ENCODE data around the gene ARAP2.
A peak's percentile ranks its signal among the peaks of the same experiment; 100 is the strongest.

ARAP2 gene

DNA sequence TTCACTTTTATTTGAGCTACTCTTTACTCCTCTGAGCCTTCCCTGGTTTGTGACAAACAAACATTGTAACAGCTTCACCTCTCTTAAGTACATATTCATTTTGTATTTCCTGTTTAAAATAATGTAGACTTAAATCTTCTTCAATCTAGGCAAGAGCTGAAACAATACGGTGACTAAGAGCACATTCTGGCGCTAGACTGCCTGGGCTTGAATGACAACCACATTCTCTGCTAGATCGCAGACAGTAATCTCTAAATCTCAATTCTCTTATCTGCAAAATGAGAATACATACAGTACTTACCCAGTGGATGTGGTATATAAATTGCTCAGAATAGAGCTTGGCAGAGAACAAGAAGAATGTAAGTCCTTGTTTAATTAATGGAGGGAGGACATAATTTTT lies 144.8 kb downstream of the ARAP2 start:
- DNase-seq, result no peak

DNA sequence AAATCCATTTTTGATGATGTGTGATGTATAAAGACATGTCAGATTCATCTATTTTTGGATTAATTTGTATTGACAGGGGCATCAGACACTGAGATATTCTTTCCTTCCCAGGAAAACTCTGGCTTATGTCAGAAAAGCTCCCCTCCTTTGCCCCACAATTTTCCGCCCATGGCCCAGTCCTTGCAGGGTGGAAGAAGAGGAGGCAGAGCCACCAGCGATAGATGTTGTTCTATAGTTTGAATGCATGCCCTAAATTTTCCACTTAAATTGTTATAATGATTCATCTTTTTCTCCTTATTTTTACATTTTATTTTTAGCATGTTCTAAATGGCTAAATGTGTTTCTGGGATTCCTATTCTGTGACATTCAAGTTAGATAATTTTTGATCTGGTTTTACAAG lies 149.3 kb downstream of the ARAP2 start:
- no peak for DNase-seq

DNA sequence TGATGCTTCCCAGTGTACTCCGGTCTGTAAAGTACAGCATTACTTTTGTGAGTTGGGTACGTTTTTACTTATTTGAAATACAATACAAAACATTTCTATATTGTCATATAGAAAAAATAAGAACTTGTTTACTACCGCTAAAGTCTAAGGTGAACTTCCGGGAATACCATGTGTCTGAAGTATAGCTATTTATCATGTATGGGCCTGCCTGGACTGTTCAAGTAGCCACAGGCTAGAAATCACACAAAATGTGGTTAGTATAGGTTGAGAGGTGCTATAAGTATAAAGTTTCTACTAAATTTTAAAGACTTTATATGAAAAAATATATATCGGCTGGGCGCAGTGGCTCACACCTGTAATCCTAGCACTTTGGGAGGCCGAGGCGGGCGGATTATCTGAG lies 152.3 kb downstream of the ARAP2 start:
- no peak for DNase-seq

DNA sequence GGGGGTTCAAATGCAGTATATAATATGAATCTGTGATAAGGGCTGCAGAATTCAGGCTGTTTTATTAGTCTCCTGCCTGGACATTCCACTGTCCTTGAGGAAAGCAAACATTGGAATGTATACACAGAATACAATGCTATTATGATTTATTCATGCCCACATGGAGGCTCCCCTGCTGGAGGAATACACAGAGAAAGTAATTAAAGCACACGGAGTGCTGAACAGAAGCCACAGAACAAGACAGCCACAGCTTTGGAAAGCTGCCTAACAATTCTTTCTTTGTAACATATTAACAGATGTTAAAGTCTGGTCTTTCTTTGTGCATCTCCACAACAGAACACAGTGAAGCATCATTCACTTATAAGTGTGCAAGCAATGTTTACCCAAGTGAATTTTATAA lies 155.8 kb downstream of the ARAP2 start:
- DNase-seq, result peak; percentile 22

DNA sequence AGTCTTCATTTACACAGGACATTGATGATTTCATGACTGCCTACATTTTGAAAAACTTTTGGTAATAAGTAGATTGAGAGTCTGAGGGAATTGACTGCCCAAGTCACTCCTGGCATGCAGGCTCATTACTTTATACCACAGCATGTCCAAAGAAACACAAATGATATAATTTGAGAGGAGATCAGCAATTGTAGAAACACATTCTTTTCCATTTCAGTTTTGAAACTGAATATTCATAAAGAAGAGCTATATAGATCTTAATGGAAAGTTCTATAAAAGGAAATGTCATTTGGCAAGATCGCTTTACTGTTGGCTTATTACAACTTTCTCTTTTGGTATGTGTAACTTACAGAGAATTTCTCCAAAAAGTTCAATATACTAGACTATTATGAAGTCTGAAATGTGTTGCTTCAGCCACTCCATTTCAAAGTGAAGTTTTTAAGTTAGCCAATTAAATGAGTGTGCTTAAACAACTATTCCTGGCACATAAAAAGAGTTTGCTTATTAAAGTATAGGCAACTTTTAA lies 158.0 kb downstream of the ARAP2 start:
- no peak for DNase-seq

DNA sequence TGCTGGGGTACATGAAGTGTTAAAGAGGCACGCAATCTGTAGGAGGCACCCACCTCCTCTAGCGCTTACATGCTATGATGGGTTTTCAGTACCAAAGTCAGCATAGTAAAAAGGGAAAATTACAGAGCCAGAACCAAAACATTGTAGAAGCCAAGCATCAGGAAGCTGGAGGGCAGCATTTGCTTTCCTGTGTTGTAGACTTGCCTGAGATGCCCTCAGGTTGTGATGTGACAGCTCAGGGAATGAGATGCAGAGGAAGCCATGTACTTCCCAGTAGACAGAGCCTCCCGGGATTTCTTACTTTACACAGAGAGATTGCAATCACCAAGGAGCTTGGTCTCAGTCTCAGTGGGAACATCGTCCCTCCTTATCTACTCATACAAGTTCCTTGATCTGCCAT lies 161.5 kb downstream of the ARAP2 start:
- no peak for DNase-seq

DNA sequence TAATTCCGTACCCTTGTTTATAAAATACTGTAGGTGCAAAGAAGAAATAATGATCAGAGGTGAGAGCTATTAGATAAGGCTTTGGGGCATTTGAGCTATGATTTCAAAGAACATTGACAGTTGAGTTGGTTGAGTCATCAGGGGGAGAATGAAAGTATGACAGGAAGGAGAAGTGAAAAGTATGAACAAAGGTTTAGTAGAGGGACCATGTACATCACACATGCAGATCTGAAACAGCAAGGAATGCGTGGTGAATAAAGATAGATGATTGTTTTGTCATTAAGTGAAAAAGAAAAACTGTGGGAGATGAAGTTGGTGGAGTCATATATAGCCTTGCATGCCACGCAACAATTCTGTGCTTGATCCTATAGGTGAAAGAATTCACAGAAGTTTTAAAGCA lies 163.1 kb downstream of the ARAP2 start:
- no peak for DNase-seq

DNA sequence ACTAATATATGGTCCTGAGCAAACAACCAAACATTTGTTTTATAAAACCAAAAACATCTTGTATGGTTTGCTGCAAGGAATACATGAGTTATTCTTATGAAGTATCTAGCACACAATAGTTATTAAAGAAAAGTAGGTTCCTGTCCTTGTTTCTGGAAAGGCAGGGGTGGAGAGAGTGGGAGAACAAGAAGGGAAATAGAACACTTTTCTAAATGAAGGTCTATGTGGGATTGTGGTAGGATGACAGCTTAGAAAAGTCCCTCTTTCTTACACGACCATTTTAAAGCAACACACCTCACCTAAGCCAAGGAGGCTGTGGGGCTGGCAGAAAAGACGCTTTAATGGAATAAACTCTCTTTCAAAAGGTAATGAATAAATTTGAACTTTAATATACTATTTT lies 164.6 kb downstream of the ARAP2 start:
- DNase-seq, result no peak

DNA sequence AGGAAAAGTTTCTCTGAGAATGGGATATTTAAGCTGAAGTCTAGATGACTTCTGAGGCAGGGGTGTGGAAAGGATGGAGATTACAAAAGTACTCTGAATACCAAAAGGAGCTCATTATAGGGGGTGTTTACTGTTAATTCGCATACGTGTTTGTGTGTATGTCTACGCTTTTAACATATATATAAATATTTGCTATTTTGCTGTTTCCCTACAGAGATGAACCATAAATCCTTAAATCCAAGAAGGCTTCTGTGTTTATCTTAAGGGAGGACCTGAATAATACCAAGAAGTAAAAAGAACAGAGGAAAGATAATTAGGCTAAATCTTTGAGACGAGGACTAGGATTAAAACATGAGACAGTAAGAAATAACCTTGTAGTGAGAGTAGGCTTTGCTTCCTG lies 166.0 kb downstream of the ARAP2 start:
- no peak for DNase-seq

DNA sequence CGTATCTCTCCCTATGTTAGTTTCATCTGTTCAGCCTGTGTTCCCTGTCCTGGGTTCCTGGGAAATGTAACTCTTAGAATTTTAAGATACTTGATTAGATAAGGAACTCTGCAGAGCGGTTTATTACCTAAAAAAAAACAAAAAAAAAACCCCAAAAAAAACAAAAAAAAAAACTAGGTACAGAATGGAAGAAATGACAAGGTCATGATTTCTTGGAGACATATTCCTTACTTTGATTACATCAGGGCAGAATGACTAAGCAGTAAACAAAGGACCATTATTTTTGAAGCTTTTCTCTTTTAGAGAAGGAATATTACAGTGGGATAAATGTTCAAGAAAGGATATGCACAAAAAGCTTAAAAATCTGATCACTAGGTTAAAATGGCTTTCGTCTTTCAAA lies 171.8 kb downstream of the ARAP2 start:
- no peak for DNase-seq

DNA sequence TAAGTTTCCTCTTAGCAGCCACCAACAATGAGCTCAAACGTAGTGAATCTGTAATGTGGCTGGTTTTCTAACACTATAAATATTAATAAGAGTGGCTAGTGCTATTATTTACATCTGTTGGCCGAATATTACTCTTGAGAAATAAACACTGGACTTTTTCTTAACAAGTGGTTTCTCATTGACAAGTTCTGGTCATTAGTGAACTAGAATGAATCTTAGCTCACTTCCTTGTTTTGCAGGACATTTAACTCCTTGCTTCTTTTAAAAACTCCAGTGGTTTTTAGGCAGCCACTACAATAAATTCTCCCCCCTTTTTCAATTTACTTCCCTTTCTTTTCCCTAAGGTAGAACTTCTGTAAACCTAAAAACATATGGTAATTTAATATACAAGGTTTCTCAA lies 177.2 kb downstream of the ARAP2 start:
- no peak for DNase-seq

DNA sequence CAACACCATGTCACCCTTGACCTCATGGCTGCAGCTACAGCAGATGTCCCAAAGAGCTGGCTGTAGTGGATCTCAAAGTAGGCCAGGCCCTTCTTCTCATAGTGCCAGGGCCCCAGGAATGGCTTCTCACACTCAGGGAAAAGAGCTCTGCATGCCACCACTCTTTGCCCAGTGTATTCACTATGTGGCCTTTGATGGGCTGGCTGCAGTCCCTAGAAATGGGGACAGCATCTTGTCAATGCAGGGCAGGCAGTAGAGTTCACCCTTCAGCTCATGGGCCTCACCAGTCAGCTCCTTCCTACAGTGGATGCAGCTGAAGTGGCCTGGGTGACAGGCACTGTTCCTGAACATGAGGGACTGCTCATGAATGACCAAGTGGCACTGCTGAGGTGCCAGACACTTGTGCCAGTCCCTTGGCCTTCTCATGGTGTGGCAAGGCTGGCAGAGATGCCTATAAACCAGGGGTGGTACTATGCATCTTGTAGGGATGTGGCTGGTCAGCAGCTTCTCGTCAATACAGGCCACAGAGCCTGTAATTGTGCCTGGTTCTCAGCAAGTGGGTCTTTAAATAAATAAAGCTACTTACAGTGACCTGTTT lies 178.9 kb downstream of the ARAP2 start:
- no peak for DNase-seq

DNA sequence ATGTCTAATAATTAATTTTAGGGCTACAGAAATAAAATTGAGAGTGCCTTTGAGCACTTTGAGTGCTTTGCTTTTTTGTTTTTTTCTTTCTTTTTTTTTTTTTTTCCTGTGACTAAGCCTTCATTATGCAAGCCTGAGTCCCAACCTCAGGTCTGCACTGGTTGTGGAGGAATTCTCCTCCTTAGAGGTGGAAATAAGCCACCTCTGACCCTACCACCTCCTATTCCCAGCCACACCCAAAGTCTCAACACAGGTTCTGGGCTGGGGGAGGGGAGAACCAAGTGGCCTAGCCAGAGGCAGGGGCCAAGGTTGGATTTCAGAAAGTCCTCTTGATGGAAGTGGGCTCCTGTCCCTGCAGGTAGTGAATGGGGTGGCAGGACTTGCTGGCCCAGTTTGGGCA lies 180.2 kb downstream of the ARAP2 start:
- DNase-seq, result no peak

DNA sequence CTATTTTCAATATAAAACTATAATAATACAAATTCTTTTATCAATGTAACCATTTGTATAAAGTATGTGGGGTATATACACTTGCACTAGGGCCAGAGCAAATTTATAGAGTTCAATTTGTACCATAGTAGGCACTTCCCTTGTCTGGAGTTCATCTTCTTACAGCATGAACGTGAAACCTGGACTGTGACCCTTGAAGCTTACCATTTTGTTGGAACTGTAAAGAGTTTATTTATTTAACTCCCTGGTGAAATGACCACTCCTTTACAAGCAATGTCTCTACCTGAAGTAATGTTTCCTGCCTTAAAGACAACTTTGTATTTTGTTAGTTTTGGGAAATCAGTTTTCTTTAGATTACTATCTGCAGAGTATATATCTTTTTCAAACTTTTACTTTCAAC lies 188.2 kb downstream of the ARAP2 start:
- no peak for DNase-seq

DNA sequence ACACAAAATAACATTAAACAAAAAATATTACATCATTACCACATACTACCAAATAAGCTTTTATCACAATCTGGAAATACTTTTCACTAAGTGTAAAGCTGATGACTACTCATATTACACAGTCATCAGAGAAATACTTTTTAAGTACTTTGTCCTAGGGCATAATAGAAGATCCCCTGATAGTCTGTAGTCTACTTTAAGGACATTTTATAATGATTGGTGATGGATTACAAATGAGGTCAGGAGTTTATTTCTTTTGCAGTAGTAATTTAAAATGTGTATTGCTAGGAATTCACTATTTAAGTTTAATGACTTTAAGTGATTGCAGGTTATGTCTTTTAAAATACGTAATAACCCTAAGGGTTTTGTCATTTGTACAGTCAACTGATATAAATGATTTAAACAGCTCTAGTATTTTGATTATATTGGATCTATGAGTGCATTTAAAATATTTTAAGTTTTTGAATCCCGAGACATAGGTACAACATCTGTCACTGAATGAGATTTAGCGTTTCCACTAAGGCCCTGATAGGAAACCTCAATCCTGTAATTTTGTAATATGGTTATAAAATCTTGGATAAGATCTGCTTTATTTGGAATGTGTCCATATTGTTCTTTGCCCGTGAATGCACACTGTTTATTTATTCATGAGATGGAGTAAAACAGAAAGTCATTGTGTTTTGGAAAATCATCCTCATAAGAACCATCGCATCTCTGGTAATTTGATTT lies 189.5 kb downstream of the ARAP2 start:
- DNase-seq, result no peak

DNA sequence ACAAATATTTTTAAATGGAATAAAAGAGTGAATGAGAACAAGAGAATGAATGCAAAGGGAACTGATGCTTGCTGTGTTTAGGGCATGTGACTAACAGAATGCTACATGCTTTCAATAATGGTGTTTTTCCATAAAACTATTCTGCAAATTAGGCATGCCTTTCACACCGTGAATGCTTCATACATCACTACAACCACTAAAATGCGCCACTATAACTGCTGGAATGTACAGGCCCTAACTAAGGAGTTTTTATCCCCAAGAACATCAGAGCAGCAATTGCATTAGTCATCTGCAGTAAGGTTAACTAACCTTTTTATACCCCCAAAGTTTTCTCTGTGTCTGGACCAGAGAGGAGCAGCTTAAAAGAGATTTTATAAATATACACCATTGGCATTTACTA lies 190.4 kb downstream of the ARAP2 start:
- DNase-seq, result no peak

DNA sequence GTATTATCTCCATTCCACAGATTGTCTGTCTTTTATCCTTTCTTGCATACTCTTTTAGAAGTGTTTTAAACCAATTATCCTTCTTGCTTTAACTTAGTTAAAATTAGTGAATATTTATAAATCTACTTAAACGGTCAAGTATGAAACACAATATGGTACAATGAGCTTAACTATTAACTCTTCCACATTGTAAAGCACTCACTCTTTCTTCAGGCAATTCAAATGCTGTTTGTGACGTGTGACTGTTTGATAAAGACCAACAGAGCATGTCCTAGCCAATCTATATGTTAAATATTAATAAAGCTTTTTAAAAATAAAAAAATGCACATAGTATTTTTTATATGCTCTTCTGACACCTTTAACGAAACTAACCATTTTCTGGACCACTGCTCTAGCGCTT lies 192.7 kb downstream of the ARAP2 start:
- no peak for DNase-seq

DNA sequence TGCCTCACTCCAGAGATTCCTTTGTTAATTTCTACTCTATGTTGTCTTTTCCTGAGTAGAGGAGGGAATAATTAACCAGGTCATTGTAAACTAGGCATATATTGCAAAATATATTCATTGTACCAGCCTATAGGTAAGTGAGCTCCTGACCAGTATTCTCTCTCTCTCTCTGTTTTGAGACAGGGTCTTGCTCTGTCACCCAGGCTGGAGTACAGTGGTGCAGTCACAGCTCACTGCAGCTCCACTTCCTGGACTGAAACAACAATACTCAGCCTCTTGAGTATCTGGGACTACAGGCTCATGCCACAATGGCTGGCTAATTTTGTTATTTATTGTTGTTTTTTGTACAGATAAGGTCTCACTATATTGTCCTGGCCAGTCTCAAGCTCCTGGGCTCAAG lies 198.3 kb downstream of the ARAP2 start:
- no peak for DNase-seq

DNA sequence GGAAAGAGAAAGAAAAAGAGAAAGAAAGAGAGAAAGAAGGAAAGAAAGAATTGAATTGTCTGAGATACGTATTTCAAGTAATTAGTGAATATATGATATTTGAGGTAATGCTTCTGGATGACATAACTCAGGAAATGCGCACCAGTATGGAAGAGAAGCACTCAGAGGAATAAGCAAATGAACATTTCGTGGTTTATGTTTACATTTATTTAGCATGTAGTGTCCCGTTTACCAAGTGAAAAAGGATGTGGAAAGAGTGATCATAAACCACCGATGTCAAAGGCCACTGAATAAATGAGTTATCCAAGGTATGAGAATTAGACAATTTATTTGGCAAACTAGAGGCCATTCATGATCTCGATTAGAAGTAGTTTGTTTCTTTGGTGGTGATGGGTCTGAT lies 200.4 kb downstream of the ARAP2 start:
- no peak for DNase-seq

DNA sequence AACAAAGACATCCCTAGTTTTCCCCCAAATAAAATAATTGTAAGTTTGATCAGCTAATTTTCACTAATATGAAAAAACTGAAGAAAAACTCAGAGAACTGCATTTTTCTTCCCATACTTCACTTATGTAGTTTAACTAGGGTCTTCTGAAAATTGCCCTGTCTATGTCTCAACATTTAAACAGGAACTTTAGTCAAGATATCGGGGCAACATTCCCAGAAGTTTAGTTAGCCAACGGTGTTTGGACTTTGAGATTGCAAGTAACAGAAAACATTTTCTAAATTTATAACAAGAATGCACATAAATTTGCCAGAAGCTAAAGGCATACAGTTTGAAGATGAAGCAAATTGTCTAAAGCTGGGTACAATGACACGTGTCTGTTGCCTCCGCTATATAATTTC lies 201.1 kb downstream of the ARAP2 start:
- DNase-seq, result no peak

DNA sequence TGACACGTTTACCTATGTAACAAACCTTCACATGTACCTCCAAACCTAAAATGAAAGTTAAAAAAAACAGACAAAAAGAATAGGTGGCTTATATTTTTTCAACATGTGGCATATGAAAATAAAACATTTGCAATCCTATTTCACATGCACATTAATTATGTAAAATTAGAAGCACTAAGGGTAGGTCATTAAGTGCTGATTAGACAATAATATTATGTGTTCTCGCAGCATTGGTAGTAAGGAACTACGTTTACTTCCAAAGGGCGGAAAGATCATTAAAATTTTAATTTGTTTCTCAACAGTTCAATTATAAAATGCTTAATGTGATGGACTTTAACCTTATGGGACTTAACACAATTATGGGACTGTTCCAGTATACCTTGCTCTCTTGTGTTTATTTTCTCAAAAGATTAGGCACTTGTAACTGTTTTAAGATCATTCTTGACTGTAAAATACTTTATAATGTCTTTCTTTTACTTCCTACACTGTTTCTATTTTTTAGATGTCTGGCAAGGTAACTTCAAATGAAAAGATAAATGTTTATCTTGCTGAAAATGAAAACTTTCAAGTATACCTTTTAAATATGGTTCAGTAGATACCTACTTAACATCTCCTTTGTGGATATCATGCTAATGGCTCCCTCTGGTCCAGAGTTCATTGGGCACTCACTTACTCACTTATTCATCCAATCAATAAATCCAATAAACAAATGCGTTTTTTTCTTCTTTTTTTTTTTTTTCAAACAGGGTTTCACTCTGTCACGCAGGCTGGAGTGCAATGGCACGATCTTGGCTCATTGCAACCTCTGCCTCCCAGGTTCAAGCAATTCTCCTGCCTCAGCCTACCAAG lies 202.0 kb downstream of the ARAP2 start:
- no peak for DNase-seq

DNA sequence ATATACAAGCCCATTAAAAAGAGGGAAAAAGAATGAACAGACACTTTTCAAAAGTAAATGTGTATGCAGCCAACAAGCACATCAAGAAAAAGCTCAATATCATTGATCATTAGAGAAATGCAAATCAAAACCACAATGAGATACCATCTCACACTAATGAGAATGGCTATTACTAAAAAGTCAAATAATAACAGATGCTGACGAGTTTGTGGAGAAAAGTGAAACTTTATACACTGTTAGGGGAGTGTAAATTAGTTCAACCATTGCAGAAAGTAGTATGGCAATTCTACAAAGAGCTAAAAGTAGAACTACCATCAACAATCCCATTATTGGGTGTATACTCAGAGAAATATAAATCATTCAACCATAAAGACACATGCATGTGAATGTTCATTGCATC lies 203.0 kb downstream of the ARAP2 start:
- DNase-seq, result no peak

DNA sequence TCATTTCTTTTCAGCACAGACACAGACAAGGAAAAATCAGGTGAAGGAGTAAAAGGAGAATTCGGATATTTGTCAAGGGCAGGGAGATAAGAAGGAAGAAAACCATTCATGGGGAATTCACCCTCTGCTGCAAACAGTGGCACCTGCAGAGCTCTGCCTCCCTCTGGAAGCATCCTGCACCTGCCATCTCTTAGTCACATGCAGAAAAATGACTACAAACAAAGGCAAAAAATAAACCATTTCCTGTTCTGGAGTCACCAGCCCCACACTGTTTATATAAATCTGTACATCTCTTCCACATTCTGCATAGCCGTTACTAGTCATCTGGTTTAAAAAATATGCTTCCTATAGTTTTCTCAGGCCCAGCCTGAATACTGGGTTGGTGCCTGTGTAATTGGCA lies 205.3 kb downstream of the ARAP2 start:
- no peak for DNase-seq

DNA sequence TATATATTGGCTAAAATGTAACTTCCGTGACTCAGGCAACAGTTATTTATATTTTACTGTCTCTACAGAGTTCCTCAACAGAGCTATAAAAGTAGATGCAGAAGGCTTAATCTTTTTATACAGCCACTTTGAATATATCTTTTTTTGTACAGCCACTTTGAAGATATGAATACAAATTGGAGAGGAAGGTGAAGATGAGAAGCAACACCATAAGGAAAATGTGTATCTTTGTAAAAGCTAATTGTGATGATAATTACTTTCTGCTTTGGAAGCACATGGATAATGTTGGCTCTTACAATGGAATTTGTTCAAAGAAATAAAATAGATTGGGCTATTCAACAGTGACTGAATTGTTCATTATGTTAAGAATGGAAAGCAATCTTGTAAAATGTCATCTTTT lies 205.8 kb downstream of the ARAP2 start:
- DNase-seq, result no peak

Data from NCI-H1092 treated with DMSO at 0.1 percent for 48 hours (cell line).